Keratinocyte (primary cell): Measurements from ENCODE around the gene CCS. TPM values are rescaled to one million over a fixed set of nuclear protein-coding genes. Genes with fewer than 3 reads are reported as not detected.
A peak's percentile ranks its signal among the peaks of the same experiment; 100 is the strongest.

Source experiments
- DNase-seq: peaks from one replicate; pipeline ENCODE4 v3.0.0-alpha.2; 2011; ENCODE audit warnings: low read depth, missing footprints, low spot score
- FAIRE-seq: peaks from 2 replicates; lab custom pipeline; 2011; peaks lifted over from hg19 to GRCh38; lab: Jason Lieb, UNC
- H2AFZ ChIP-seq: 2 replicates; pipeline ENCODE4 v1.6.0; 2012; ENCODE audit warnings: low read length, control low read depth, inconsistent platforms; ENCODE audit not compliant: control insufficient read depth
- H3K27ac ChIP-seq: 2 replicates; pipeline ENCODE4 v1.5.1; 2011; ENCODE audit warnings: low read length; ENCODE audit not compliant: control insufficient read depth, insufficient read depth
- H3K27me3 ChIP-seq: 3 replicates; pipeline ENCODE4 v1.6.0; 2011; ENCODE audit warnings: low read length; ENCODE audit not compliant: control insufficient read depth, insufficient read depth; ENCODE audit errors: extremely low read depth
- H3K36me3 ChIP-seq, 2 experiments: 2 replicates in 1 of 2; 3 replicates in 1 of 2; pipeline ENCODE4 v1.5.1; 2011; ENCODE audit warnings: low read length in 2 of 2, mild to moderate bottlenecking in 1 of 2; ENCODE audit not compliant: control insufficient read depth in 2 of 2, insufficient read depth in 2 of 2; ENCODE audit errors: extremely low read depth in 1 of 2
- H3K4me1 ChIP-seq: 3 replicates; pipeline ENCODE4 v1.5.1; 2011; ENCODE audit warnings: low read length; ENCODE audit not compliant: control insufficient read depth, insufficient read depth; ENCODE audit errors: extremely low read depth
- H3K4me2 ChIP-seq: 3 replicates; pipeline ENCODE4 v1.6.0; 2011; ENCODE audit warnings: low read depth, low read length; ENCODE audit not compliant: control insufficient read depth, insufficient read depth; ENCODE audit errors: extremely low read depth
- H3K4me3 ChIP-seq, 3 experiments: fragments of 200-600 bp in 1 of 3; sonication (generic) in 1 of 3; 2 replicates in 2 of 3; 3 replicates in 1 of 3; pipeline ENCODE4 v1.5.1; 2011 to 2016; ENCODE audit warnings: low read length in 3 of 3, mild to moderate bottlenecking in 3 of 3, control low read depth in 2 of 3, inconsistent platforms in 1 of 3, low read depth in 1 of 3, mixed read lengths in 1 of 3, mixed run types in 1 of 3, moderate library complexity in 1 of 3; ENCODE audit not compliant: control insufficient read depth in 2 of 3, insufficient read depth in 2 of 3; ENCODE audit errors: extremely low read depth in 1 of 3
- H3K79me2 ChIP-seq: 2 replicates; pipeline ENCODE4 v1.6.0; 2012; ENCODE audit warnings: low read length; ENCODE audit not compliant: control insufficient read depth, insufficient read depth
- H3K9ac ChIP-seq: 3 replicates; pipeline ENCODE4 v1.6.0; 2011; ENCODE audit warnings: low read length; ENCODE audit not compliant: control insufficient read depth, insufficient read depth; ENCODE audit errors: extremely low read depth
- H3K9me1 ChIP-seq: 3 replicates; pipeline ENCODE4 v1.6.0; 2011; ENCODE audit warnings: low read length; ENCODE audit not compliant: control insufficient read depth, insufficient read depth; ENCODE audit errors: extremely low read depth
- H3K9me3 ChIP-seq: 2 replicates; pipeline ENCODE4 v1.5.1; 2012; ENCODE audit warnings: low read depth, low read length; ENCODE audit not compliant: control insufficient read depth
- H4K20me1 ChIP-seq: 3 replicates; pipeline ENCODE4 v1.6.0; 2011; ENCODE audit warnings: low read length; ENCODE audit not compliant: control insufficient read depth, insufficient read depth; ENCODE audit errors: extremely low read depth
- EZH2 ChIP-seq: IDR thresholded peaks from one replicate; pipeline ENCODE4 v1.6.1; 2012; ENCODE audit warnings: inconsistent platforms, mild to moderate bottlenecking, low read length, moderate library complexity
- dilution Hi-C: fragments of 300-500 bp; cut with MboI; formaldehyde crosslinking; loops from one replicate; pipeline ENCODE4 v1.7.0; 2020; ENCODE audit warnings: low sequenced_read_pairs; ENCODE audit not compliant: extremely low pct_ligation_motif_present
- polyA plus RNA-seq, 5 experiments: library from polyadenylated mRNA; depleted of rRNA in 3 of 5; stranded (reverse) in 3 of 5; stranded (forward) in 1 of 5; unstranded in 1 of 5; fragments of >200 nt; gene quantifications; 1 replicate in 1 of 5; 2 replicates in 3 of 5; 3 replicates in 1 of 5; pipeline versions ENCODE4 v1.2.1 to v1.2.3, GENCODE V29; 2011 to 2012; ENCODE audit warnings: missing spikeins in 2 of 5, low read depth in 1 of 5, low replicate concordance in 1 of 5
- TF ChIP-seq, protein P1 (sequence below), 3 experiments: IDR thresholded peaks in 1 of 3; conservative IDR thresholded peaks in 1 of 3; optimal IDR thresholded peaks in 1 of 3; 2 replicates in 2 of 3; 3 replicates in 1 of 3; pipeline versions ENCODE3 to v1.5.1; 2011; ENCODE audit warnings: low read length in 3 of 3, mild to moderate bottlenecking in 3 of 3, moderate library complexity in 2 of 3, control low read depth in 1 of 3, inconsistent platforms in 1 of 3; ENCODE audit not compliant: insufficient read depth in 2 of 3; ENCODE audit errors: extremely low read depth in 1 of 3

The CCS gene
- polyA plus RNA-seq, 1 donor (not counting 4 experiments of a cell fraction or from before 2014, with no cell fraction given), result 17.6 TPM

GRCh38 chr11:66619080-66619554, 26.1 kb downstream of the CCS start:
- no peak overlapping the region for H2AFZ ChIP-seq
- peak; percentile 40 for DNase-seq
- no peak for FAIRE-seq
- H4K20me1 ChIP-seq, result peaks cover 61% of the 10 kb centered on the region
- dilution Hi-C loops, result no loop called here
- H3K9ac ChIP-seq, result peak overlapping the region; percentile 98
- no peaks in the 10 kb centered on the region for H3K9me3 ChIP-seq
- H3K27me3 ChIP-seq, result no peaks in the 10 kb centered on the region
- peak overlapping the region; percentile 97 for H3K27ac ChIP-seq
- peak overlapping the region; percentile 100 for H3K4me2 ChIP-seq
- TF ChIP-seq EZH2, result no peak
- TF ChIP-seq, protein P1, sequence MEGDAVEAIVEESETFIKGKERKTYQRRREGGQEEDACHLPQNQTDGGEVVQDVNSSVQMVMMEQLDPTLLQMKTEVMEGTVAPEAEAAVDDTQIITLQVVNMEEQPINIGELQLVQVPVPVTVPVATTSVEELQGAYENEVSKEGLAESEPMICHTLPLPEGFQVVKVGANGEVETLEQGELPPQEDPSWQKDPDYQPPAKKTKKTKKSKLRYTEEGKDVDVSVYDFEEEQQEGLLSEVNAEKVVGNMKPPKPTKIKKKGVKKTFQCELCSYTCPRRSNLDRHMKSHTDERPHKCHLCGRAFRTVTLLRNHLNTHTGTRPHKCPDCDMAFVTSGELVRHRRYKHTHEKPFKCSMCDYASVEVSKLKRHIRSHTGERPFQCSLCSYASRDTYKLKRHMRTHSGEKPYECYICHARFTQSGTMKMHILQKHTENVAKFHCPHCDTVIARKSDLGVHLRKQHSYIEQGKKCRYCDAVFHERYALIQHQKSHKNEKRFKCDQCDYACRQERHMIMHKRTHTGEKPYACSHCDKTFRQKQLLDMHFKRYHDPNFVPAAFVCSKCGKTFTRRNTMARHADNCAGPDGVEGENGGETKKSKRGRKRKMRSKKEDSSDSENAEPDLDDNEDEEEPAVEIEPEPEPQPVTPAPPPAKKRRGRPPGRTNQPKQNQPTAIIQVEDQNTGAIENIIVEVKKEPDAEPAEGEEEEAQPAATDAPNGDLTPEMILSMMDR (optimal IDR thresholded peaks at IDR 0.05 in 1 of 3, IDR thresholded peaks at IDR 0.05 in 1 of 3, conservative IDR thresholded peaks at IDR 0.05 in 1 of 3; ENCODE audit: extremely low read depth in 1 of 3, insufficient read depth in 2 of 3, low read length in 3 of 3), result no peak
- peaks cover 13 to 33% of the 10 kb centered on the region in 2 experiments for H3K36me3 ChIP-seq
- H3K4me1 ChIP-seq, result peaks cover 21% of the 10 kb centered on the region
- H3K9me1 ChIP-seq, result peaks cover 2% of the 10 kb centered on the region
- peaks cover 75% of the 10 kb centered on the region for H3K79me2 ChIP-seq
- peak overlapping the region; percentile 85 to 100 (median 96) for H3K4me3 ChIP-seq

GRCh38 chr11:66624450-66624849, 31.5 kb downstream of the CCS start:
- Histone ChIP-seq H3K4me2 (no peak overlapping the region), H3K79me2 (peaks cover 99% of the 10 kb centered on the region), H4K20me1 (peaks cover 60% of the 10 kb centered on the region), H3K9ac (no peak overlapping the region), H3K4me1 (peaks cover 5% of the 10 kb centered on the region), H3K36me3 (peaks cover 54 to 57% of the 10 kb centered on the region in 2 experiments), H3K9me1 (peaks cover 2% of the 10 kb centered on the region), H3K4me3 (no peak overlapping the region), H2AFZ (no peak overlapping the region), H3K27me3 (no peaks in the 10 kb centered on the region), H3K27ac (no peak overlapping the region), H3K9me3 (no peaks in the 10 kb centered on the region)
- FAIRE-seq, result no peak
- dilution Hi-C loops, result no loop called here
- TF ChIP-seq, protein P1 (optimal IDR thresholded peaks at IDR 0.05 in 1 of 3, IDR thresholded peaks at IDR 0.05 in 1 of 3, conservative IDR thresholded peaks at IDR 0.05 in 1 of 3; ENCODE audit: extremely low read depth in 1 of 3, insufficient read depth in 2 of 3, low read length in 3 of 3), result no peak
- no peak for TF ChIP-seq EZH2
- no peak for DNase-seq
